Peyer's patch (tissue), 4 donors: ENCODE results near the gene MMEL1.

Source experiments
- POLR2A ChIP-seq, 2 donors: fragments of 450-650 bp; IDR thresholded peaks; one replicate each; pipeline ENCODE4 v1.5.1; 2017; ENCODE audit warnings: antibody characterized with exemption in 2 of 2, mild to moderate bottlenecking in 2 of 2, moderate library complexity in 2 of 2
- TF ChIP-seq, protein P1 (sequence below), 6 experiments: fragments of 450-650 bp in 4 of 6; fragments of 200-600 bp in 2 of 6; sonication (generic) in 1 of 6; IDR thresholded peaks; one replicate each; pipeline ENCODE4 v1.5.1; 2017 to 2019; ENCODE audit warnings: antibody characterized with exemption in 6 of 6, mild to moderate bottlenecking in 3 of 6, moderate library complexity in 1 of 6

- TF ChIP-seq, protein P1, sequence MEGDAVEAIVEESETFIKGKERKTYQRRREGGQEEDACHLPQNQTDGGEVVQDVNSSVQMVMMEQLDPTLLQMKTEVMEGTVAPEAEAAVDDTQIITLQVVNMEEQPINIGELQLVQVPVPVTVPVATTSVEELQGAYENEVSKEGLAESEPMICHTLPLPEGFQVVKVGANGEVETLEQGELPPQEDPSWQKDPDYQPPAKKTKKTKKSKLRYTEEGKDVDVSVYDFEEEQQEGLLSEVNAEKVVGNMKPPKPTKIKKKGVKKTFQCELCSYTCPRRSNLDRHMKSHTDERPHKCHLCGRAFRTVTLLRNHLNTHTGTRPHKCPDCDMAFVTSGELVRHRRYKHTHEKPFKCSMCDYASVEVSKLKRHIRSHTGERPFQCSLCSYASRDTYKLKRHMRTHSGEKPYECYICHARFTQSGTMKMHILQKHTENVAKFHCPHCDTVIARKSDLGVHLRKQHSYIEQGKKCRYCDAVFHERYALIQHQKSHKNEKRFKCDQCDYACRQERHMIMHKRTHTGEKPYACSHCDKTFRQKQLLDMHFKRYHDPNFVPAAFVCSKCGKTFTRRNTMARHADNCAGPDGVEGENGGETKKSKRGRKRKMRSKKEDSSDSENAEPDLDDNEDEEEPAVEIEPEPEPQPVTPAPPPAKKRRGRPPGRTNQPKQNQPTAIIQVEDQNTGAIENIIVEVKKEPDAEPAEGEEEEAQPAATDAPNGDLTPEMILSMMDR (IDR thresholded peaks at IDR 0.05): no peak
- no peak for TF ChIP-seq POLR2A (IDR thresholded peaks at IDR 0.05)
Observed at GRCh38 chr1:2560299-2561073, 72.3 kb downstream of the MMEL1 start.
